GM12878 (cell line): ENCODE measurements around the gene CLN3. TPM values are rescaled to one million over a fixed set of nuclear protein-coding genes. Genes with fewer than 3 reads are reported as not detected.

ENCODE experiments used
- ATAC-seq: fragments of 200-7000 bp; cut with Tn5 transposase; 3 replicates; pipeline ENCODE4 v1.9.1; 2020; ENCODE audit warnings: mild to moderate bottlenecking, moderate library complexity
- BruUV-seq: library from RNA; stranded (reverse); fragments of 400-500 nt; replicated peaks from 2 replicates; lab custom pipeline; 2021; lab: Mats Ljungman, UMichigan
- CTCF ChIA-PET: fragments of 300-600 bp; sonication (Branson Sonifier 250); formaldehyde crosslinking; extraction: SDS; loops from one replicate; lab custom pipeline; 2021; ENCODE audit warnings: inconsistent platforms; lab: Yijun Ruan, JAX
- POLR2A ChIA-PET: fragments of 350-600 bp; formaldehyde crosslinking; extraction: SDS; loops from one replicate; lab custom pipeline; 2021; ENCODE audit warnings: inconsistent platforms; lab: Charles Lee
- RAD21 ChIA-PET: fragments of 300-600 bp; sonication (Branson Sonifier 250); formaldehyde crosslinking; loops from one replicate; lab custom pipeline; 2023; ENCODE audit warnings: antibody characterized with exemption; ENCODE audit not compliant: unreplicated experiment; lab: Charles Lee
- SMC1A ChIA-PET: fragments of 300-600 bp; sonication (Branson Sonifier 250); formaldehyde crosslinking; loops from one replicate; lab custom pipeline; 2023; ENCODE audit not compliant: unreplicated experiment, uncharacterized antibody; lab: Charles Lee
- DNase-seq: peaks from one replicate; pipeline ENCODE4 v3.0.0-alpha.2; 2011; ENCODE audit warnings: low read depth, low spot score
- FAIRE-seq: peaks from 3 replicates; lab custom pipeline; 2011; peaks lifted over from hg19 to GRCh38; lab: Jason Lieb, UNC
- H2AFZ ChIP-seq: 2 replicates; pipeline ENCODE4 v1.6.0; 2011; ENCODE audit warnings: low read depth, low read length, control low read depth; ENCODE audit not compliant: control insufficient read depth
- H3K27ac ChIP-seq: 2 replicates; pipeline ENCODE4 v1.5.1; 2011; ENCODE audit warnings: control low read depth; ENCODE audit not compliant: control insufficient read depth, insufficient read depth
- H3K27me3 ChIP-seq, 2 experiments: replicated peaks in 1 of 2; 2 replicates each; pipeline versions ENCODE4 v1.6.0 to v1.6.1; 2011; ENCODE audit warnings: low read length in 1 of 2; ENCODE audit not compliant: control insufficient read depth in 2 of 2, insufficient read depth in 2 of 2
- H3K36me3 ChIP-seq, 2 experiments: 2 replicates each; pipeline ENCODE4 v1.5.1; 2011; ENCODE audit warnings: low read length in 1 of 2; ENCODE audit not compliant: control insufficient read depth in 2 of 2, insufficient read depth in 2 of 2
- H3K4me1 ChIP-seq: 2 replicates; pipeline ENCODE4 v1.6.1; 2011; ENCODE audit warnings: mild to moderate bottlenecking, low read length, moderate library complexity, mixed read lengths; ENCODE audit not compliant: control insufficient read depth, insufficient read depth
- H3K4me2 ChIP-seq: 2 replicates; pipeline ENCODE4 v1.6.0; 2011; ENCODE audit warnings: control low read depth; ENCODE audit not compliant: control insufficient read depth, insufficient read depth
- H3K4me3 ChIP-seq: fragments of 200-600 bp; sonication (generic); 2 replicates; pipeline ENCODE4 v1.5.1; 2016
- H3K79me2 ChIP-seq: 2 replicates; pipeline ENCODE4 v1.6.0; 2011; ENCODE audit warnings: low read length; ENCODE audit not compliant: control insufficient read depth, insufficient read depth
- H3K9ac ChIP-seq: 2 replicates; pipeline ENCODE4 v1.8.0; 2011; ENCODE audit warnings: low read length, control low read depth, mixed read lengths; ENCODE audit not compliant: control insufficient read depth, insufficient read depth
- H3K9me3 ChIP-seq: replicated peaks from 3 replicates; pipeline ENCODE4 v1.5.1; 2011; ENCODE audit warnings: mild to moderate bottlenecking, low read length; ENCODE audit not compliant: control insufficient read depth, insufficient read depth
- H4K20me1 ChIP-seq: 2 replicates; pipeline ENCODE4 v1.6.0; 2011; ENCODE audit not compliant: control insufficient read depth, insufficient read depth
- BCL3 ChIP-seq: IDR thresholded peaks from 2 replicates; pipeline ENCODE4 v1.6.1; 2011; ENCODE audit warnings: borderline replicate concordance, low read depth, mild to moderate bottlenecking, moderate library complexity, low read length; ENCODE audit not compliant: insufficient read depth, poor library complexity, severe bottlenecking
- EED ChIP-seq: sonication (generic); IDR thresholded peaks from 2 replicates; pipeline ENCODE4 v1.6.1; 2016; ENCODE audit warnings: antibody characterized with exemption, low read depth
- EGR1 ChIP-seq, 2 experiments: IDR thresholded peaks; 1 replicate in 1 of 2; 2 replicates in 1 of 2; pipeline ENCODE4 v1.6.1; 2011 to 2012; ENCODE audit warnings: low read depth in 2 of 2, low read length in 2 of 2, borderline replicate concordance in 1 of 2, mild to moderate bottlenecking in 1 of 2, moderate library complexity in 1 of 2
- HDAC6 ChIP-seq: fragments of 200-600 bp; sonication (generic); IDR thresholded peaks from one replicate; pipeline ENCODE4 v1.8.0; 2017; ENCODE audit warnings: antibody characterized with exemption; ENCODE audit not compliant: unreplicated experiment
- HDGF ChIP-seq: fragments of 450-650 bp; IDR thresholded peaks from 2 replicates; pipeline ENCODE4 v1.6.1; 2016; ENCODE audit warnings: antibody characterized with exemption
- SREBF2 ChIP-seq: IDR thresholded peaks from 2 replicates; pipeline ENCODE4 v1.6.1; 2012; ENCODE audit warnings: mild to moderate bottlenecking, low read length
- SUPT20H ChIP-seq: IDR thresholded peaks from 2 replicates; pipeline ENCODE4 v1.6.1; 2011; ENCODE audit warnings: low read depth, mild to moderate bottlenecking, low read length, moderate library complexity, borderline replicate concordance; ENCODE audit not compliant: control insufficient read depth
- WGBS: methylation state at CpG from one replicate; pipeline ENCODE4 v1.1.6; 2016; ENCODE audit warnings: low lambda C conversion rate; ENCODE audit not compliant: insufficient replicate concordance, insufficient coverage; ENCODE audit errors: missing lambda C conversion rate; 5-methylcytosine and 5-hydroxymethylcytosine counted together
- in situ Hi-C: fragments of 300-500 bp; cut with MboI; formaldehyde crosslinking; loops from 9 replicates; pipeline ENCODE4 v1.14.3; 2018; ENCODE audit warnings: mixed read lengths
- intact Hi-C: fragments of 100-400 bp; cut with micrococcal nuclease; formaldehyde crosslinking; loops from one replicate; pipeline ENCODE4 v1.14.2; 2022; ENCODE audit not compliant: unreplicated experiment
- polyA plus RNA-seq, 11 experiments: library from polyadenylated mRNA; depleted of rRNA in 4 of 11; unstranded in 6 of 11; stranded (reverse) in 5 of 11; fragments of >200 nt; fragmentation: Nextera tagmentation in 4 of 11; fragmentation: Illumina TruSeq in 1 of 11; extraction: Ambion mirVana in 4 of 11; extraction: Trizol in 1 of 11; gene quantifications; 1 replicate in 1 of 11; 2 replicates in 10 of 11; pipeline versions ENCODE4 v1.2.1 to v1.2.3, GENCODE V29; 2011 to 2016; ENCODE audit warnings: inconsistent platforms in 2 of 11, missing spikeins in 2 of 11, low read depth in 1 of 11
- total RNA-seq, 4 experiments: library from RNA; depleted of rRNA in 3 of 4; stranded (reverse); fragments of >200 nt in 3 of 4; fragmentation: Illumina TruSeq in 1 of 4; extraction: Trizol in 1 of 4; gene quantifications; 2 replicates each; pipeline versions ENCODE4 v1.2.1 to v1.2.3, GENCODE V29; 2013 to 2021
- TF ChIP-seq, protein P1 (sequence below): fragments of 450-650 bp; IDR thresholded peaks from 2 replicates; pipeline ENCODE4 v1.6.1; 2018; ENCODE audit warnings: mild to moderate bottlenecking, low read depth, moderate library complexity; ENCODE audit not compliant: partially characterized antibody

The CLN3 gene
- total and polyA plus RNA-seq, 10 of the 15 experiments (the other 5 are each of a cell fraction or from before 2014, with no cell fraction given): 2.3 to 25.0 (median 16.6) TPM

DNA sequence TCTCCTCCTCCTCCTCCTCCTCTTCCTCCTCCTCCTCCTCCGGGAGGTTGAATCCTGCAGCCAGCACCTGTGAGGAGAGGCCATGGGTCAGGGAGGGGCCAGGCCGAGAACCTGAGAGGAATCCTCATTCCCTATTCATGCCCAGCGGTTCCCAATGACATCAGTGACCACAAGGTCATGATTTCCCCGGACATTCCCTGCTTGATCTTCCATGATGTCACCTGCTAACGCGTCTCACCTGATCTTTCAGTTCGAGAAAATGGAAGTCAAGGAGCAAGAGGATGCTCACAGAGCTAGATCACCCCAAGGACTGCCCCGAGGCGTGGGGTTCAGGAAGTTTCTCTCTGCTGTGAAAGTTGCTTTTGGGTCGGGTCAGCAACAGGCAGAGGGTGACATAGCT lies 8.0 kb upstream of the CLN3 start:
- Histone ChIP-seq H3K4me2 (no peak overlapping the region), H3K9ac (no peak overlapping the region), H3K4me1 (peaks cover 14% of the 10 kb centered on the region), H3K9me3 (no peaks in the 10 kb centered on the region), H4K20me1 (no peaks in the 10 kb centered on the region), H3K36me3 (no peaks in the 10 kb centered on the region), H3K27ac (no peak overlapping the region), H3K27me3 (no peaks in the 10 kb centered on the region), H3K4me3 (no peak overlapping the region), H3K79me2 (no peaks in the 10 kb centered on the region), H2AFZ (no peak overlapping the region)
- ChIA-PET CTCF (no interaction called here), SMC1A (no interaction called here), RAD21 (no interaction called here), POLR2A (no interaction called here)
- 37% methylated on average over 9 of the region's 10 CpGs for WGBS
- DNase-seq (no peak), ATAC-seq (no peak), FAIRE-seq (no peak)
- in situ Hi-C loops: no loop called here
- BruUV-seq: no TSS peak
- TF ChIP-seq HDGF (no peak), HDAC6 (no peak), BCL3 (no peak), SUPT20H (no peak), SREBF2 (no peak), EED (no peak), EGR1 (IDR thresholded peaks at IDR 0.05; ENCODE audit: borderline replicate concordance in 1 of 2, low read depth in 2 of 2, low read length in 2 of 2) (no peak)
- TF ChIP-seq, protein P1, sequence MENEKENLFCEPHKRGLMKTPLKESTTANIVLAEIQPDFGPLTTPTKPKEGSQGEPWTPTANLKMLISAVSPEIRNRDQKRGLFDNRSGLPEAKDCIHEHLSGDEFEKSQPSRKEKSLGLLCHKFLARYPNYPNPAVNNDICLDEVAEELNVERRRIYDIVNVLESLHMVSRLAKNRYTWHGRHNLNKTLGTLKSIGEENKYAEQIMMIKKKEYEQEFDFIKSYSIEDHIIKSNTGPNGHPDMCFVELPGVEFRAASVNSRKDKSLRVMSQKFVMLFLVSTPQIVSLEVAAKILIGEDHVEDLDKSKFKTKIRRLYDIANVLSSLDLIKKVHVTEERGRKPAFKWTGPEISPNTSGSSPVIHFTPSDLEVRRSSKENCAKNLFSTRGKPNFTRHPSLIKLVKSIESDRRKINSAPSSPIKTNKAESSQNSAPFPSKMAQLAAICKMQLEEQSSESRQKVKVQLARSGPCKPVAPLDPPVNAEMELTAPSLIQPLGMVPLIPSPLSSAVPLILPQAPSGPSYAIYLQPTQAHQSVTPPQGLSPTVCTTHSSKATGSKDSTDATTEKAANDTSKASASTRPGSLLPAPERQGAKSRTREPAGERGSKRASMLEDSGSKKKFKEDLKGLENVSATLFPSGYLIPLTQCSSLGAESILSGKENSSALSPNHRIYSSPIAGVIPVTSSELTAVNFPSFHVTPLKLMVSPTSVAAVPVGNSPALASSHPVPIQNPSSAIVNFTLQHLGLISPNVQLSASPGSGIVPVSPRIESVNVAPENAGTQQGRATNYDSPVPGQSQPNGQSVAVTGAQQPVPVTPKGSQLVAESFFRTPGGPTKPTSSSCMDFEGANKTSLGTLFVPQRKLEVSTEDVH: no peak
- intact Hi-C loops: loop anchor here (10.0 kb wide), 1 partner anchor 425 kb away; the partner anchor contains the start of gene RABEP2
